HL-60 (cell line): ENCODE results near the gene HAVCR2.

Experiments used
- GABPA ChIP-seq: IDR thresholded peaks from 2 replicates; pipeline ENCODE4 v1.6.1; 2012; ENCODE audit warnings: low read depth
- POLR2AphosphoS5 ChIP-seq: IDR thresholded peaks from 2 replicates; pipeline ENCODE4 v1.6.1; 2012; ENCODE audit warnings: low read depth
- TF ChIP-seq, protein P1 (sequence below): IDR thresholded peaks from one replicate; pipeline ENCODE4 v1.5.1; 2011; ENCODE audit warnings: low read length, control low read depth, inconsistent platforms; ENCODE audit not compliant: insufficient read depth
- TF ChIP-seq, protein P2 (sequence below): IDR thresholded peaks from 2 replicates; pipeline ENCODE4 v1.6.1; 2012; ENCODE audit warnings: low read depth; ENCODE audit not compliant: insufficient replicate concordance

DNA sequence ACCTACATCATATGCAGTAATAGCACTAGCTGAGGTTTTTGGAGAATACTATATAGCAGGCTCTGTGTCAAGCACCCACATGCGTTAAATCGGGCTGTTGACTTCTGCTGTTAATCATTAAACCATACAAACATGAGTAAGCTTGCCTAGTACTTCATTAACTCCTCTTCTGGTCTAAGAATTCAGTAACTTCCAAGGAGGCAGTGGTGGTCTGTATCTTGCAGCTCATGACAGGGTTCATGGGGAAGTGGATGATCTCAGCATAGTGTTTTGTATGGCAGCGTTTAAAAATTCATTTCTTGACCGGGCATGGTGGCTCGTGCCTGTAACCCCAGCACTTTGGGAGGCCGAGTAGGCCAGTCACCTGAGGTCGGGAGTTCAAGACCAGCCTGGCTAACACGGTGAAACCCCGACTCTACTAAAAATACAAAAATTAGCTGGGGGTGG is 49.7 kb downstream of the HAVCR2 start, which contains the start of gene HAVCR1:
- TF ChIP-seq, protein P1, sequence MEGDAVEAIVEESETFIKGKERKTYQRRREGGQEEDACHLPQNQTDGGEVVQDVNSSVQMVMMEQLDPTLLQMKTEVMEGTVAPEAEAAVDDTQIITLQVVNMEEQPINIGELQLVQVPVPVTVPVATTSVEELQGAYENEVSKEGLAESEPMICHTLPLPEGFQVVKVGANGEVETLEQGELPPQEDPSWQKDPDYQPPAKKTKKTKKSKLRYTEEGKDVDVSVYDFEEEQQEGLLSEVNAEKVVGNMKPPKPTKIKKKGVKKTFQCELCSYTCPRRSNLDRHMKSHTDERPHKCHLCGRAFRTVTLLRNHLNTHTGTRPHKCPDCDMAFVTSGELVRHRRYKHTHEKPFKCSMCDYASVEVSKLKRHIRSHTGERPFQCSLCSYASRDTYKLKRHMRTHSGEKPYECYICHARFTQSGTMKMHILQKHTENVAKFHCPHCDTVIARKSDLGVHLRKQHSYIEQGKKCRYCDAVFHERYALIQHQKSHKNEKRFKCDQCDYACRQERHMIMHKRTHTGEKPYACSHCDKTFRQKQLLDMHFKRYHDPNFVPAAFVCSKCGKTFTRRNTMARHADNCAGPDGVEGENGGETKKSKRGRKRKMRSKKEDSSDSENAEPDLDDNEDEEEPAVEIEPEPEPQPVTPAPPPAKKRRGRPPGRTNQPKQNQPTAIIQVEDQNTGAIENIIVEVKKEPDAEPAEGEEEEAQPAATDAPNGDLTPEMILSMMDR = no peak
- TF ChIP-seq POLR2AphosphoS5 = no peak
- no peak for TF ChIP-seq GABPA
- TF ChIP-seq, protein P2, sequence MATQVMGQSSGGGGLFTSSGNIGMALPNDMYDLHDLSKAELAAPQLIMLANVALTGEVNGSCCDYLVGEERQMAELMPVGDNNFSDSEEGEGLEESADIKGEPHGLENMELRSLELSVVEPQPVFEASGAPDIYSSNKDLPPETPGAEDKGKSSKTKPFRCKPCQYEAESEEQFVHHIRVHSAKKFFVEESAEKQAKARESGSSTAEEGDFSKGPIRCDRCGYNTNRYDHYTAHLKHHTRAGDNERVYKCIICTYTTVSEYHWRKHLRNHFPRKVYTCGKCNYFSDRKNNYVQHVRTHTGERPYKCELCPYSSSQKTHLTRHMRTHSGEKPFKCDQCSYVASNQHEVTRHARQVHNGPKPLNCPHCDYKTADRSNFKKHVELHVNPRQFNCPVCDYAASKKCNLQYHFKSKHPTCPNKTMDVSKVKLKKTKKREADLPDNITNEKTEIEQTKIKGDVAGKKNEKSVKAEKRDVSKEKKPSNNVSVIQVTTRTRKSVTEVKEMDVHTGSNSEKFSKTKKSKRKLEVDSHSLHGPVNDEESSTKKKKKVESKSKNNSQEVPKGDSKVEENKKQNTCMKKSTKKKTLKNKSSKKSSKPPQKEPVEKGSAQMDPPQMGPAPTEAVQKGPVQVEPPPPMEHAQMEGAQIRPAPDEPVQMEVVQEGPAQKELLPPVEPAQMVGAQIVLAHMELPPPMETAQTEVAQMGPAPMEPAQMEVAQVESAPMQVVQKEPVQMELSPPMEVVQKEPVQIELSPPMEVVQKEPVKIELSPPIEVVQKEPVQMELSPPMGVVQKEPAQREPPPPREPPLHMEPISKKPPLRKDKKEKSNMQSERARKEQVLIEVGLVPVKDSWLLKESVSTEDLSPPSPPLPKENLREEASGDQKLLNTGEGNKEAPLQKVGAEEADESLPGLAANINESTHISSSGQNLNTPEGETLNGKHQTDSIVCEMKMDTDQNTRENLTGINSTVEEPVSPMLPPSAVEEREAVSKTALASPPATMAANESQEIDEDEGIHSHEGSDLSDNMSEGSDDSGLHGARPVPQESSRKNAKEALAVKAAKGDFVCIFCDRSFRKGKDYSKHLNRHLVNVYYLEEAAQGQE = no peak
